K562 (cell line): ENCODE measurements around the gene B3GALT4. TPM values are rescaled to one million over a fixed set of nuclear protein-coding genes. Genes with fewer than 3 reads are reported as not detected.

Source experiments
- BCL6 ChIP-seq: fragments of 250-450 bp; sonication (Bioruptor Pico); IDR thresholded peaks from 2 replicates; pipeline ENCODE4 v1.4.0; 2020
- BRD9 ChIP-seq: fragments of 450-650 bp; IDR thresholded peaks from 2 replicates; pipeline ENCODE4 v1.6.1; 2018; ENCODE audit warnings: low read depth; ENCODE audit not compliant: partially characterized antibody
- CBX8 ChIP-seq: fragments of 200-600 bp; sonication (generic); IDR thresholded peaks from 2 replicates; pipeline ENCODE4 v1.6.1; 2012; ENCODE audit warnings: borderline replicate concordance, mixed run types, low read depth, mild to moderate bottlenecking, moderate library complexity, mixed read lengths, low read length, control low read depth, inconsistent platforms; ENCODE audit not compliant: poor library complexity, severe bottlenecking; ENCODE audit errors: extremely low read depth
- EP300 ChIP-seq: IDR thresholded peaks from 2 replicates; pipeline ENCODE4 v1.6.1; 2012; ENCODE audit warnings: low read length, improper control_type of control experiment
- FOS ChIP-seq: IDR thresholded peaks from 3 replicates; pipeline ENCODE4 v1.6.1; 2011; ENCODE audit not compliant: insufficient read length; ENCODE audit errors: extremely low read depth
- ILK ChIP-seq: fragments of 450-650 bp; IDR thresholded peaks from 2 replicates; pipeline ENCODE4 v1.6.1; 2016; ENCODE audit warnings: missing genetic modification characterization, low read depth, mild to moderate bottlenecking, missing compliant biosample characterization, moderate library complexity, borderline replicate concordance
- KLF16 ChIP-seq: IDR thresholded peaks from 2 replicates; pipeline ENCODE4 v1.6.1; 2016; ENCODE audit warnings: antibody characterized with exemption
- MTA2 ChIP-seq: fragments of 450-650 bp; IDR thresholded peaks from 2 replicates; pipeline ENCODE4 v1.6.1; 2016; ENCODE audit warnings: low read depth
- NCOR1 ChIP-seq: fragments of 450-650 bp; IDR thresholded peaks from 2 replicates; pipeline ENCODE4 v1.6.1; 2016; ENCODE audit warnings: mild to moderate bottlenecking, moderate library complexity
- NELFE ChIP-seq: IDR thresholded peaks from 2 replicates; pipeline ENCODE4 v1.6.1; 2011; ENCODE audit warnings: mild to moderate bottlenecking; ENCODE audit not compliant: insufficient read depth, insufficient read length
- NFYB ChIP-seq: IDR thresholded peaks from 2 replicates; pipeline ENCODE4 v1.6.1; 2011; ENCODE audit warnings: mild to moderate bottlenecking, moderate library complexity; ENCODE audit not compliant: insufficient read length; ENCODE audit errors: extremely low read depth
- PKNOX1 ChIP-seq: fragments of 450-650 bp; IDR thresholded peaks from 2 replicates; pipeline ENCODE4 v1.6.1; 2016
- PML ChIP-seq: IDR thresholded peaks from 2 replicates; pipeline ENCODE4 v1.6.1; 2012; ENCODE audit warnings: low read length, inconsistent platforms
- PRMT5 ChIP-seq: sonication (generic); formaldehyde crosslinking; IDR thresholded peaks from 2 replicates; pipeline ENCODE4 v1.5.0; 2020; ENCODE audit warnings: missing genetic modification reagents
- PRPF4 ChIP-seq: fragments of 200-400 bp; formaldehyde crosslinking; IDR thresholded peaks from one replicate; pipeline ENCODE4 v1.6.1; 2017; ENCODE audit warnings: low read length, low read depth, mild to moderate bottlenecking; ENCODE audit not compliant: insufficient read depth, poor library complexity, severe bottlenecking
- PTBP1 ChIP-seq: fragments of 200-400 bp; formaldehyde crosslinking; IDR thresholded peaks from 2 replicates; pipeline ENCODE4 v1.6.1; 2017; ENCODE audit warnings: low read depth, low read length
- RFX7 ChIP-seq: fragments of 250-450 bp; sonication (Bioruptor Pico); IDR thresholded peaks from 2 replicates; pipeline ENCODE4 v1.5.1; 2021; ENCODE audit warnings: mild to moderate bottlenecking
- SAFB ChIP-seq: fragments of 200-400 bp; formaldehyde crosslinking; IDR thresholded peaks from 2 replicates; pipeline ENCODE4 v1.6.1; 2017; ENCODE audit warnings: low read depth, low read length, borderline replicate concordance
- SAFB2 ChIP-seq: fragments of 200-400 bp; formaldehyde crosslinking; IDR thresholded peaks from 2 replicates; pipeline ENCODE4 v1.6.1; 2018; ENCODE audit warnings: borderline replicate concordance, low read length, low read depth, moderate library complexity; ENCODE audit not compliant: severe bottlenecking
- SRSF3 ChIP-seq: fragments of 200-400 bp; formaldehyde crosslinking; IDR thresholded peaks from 2 replicates; pipeline ENCODE4 v1.6.1; 2016; ENCODE audit warnings: mild to moderate bottlenecking, low read length, moderate library complexity; ENCODE audit not compliant: insufficient read depth
- SRSF9 ChIP-seq: fragments of 200-400 bp; formaldehyde crosslinking; IDR thresholded peaks from 2 replicates; pipeline ENCODE4 v1.6.1; 2017; ENCODE audit warnings: low read depth, low read length, borderline replicate concordance
- TAF15 ChIP-seq: fragments of 200-400 bp; formaldehyde crosslinking; IDR thresholded peaks from 2 replicates; pipeline ENCODE4 v1.6.1; 2017; ENCODE audit warnings: mild to moderate bottlenecking, low read depth, low read length, moderate library complexity
- XRCC3 ChIP-seq: fragments of 450-650 bp; IDR thresholded peaks from 2 replicates; pipeline ENCODE4 v1.6.1; 2017; ENCODE audit warnings: mild to moderate bottlenecking, moderate library complexity
- ZBTB12 ChIP-seq: fragments of 250-450 bp; sonication (Bioruptor Pico); IDR thresholded peaks from 2 replicates; pipeline ENCODE4 v1.4.0; 2020
- ZEB2 ChIP-seq: fragments of 450-650 bp; IDR thresholded peaks from 2 replicates; pipeline ENCODE4 v1.6.1; 2016
- ZNF175 ChIP-seq: fragments of 200-800 bp; sonication (Bioruptor generic); IDR thresholded peaks from 2 replicates; pipeline ENCODE4 v1.6.1; 2016; ENCODE audit warnings: low read depth, mild to moderate bottlenecking, missing genetic modification characterization, missing compliant biosample characterization
- ZNF311 ChIP-seq: fragments of 250-450 bp; sonication (Bioruptor Pico); IDR thresholded peaks from 2 replicates; pipeline ENCODE4 v1.4.0; 2020; ENCODE audit warnings: mild to moderate bottlenecking, moderate library complexity
- ZNF347 ChIP-seq: fragments of 450-650 bp; formaldehyde crosslinking; IDR thresholded peaks from 2 replicates; pipeline ENCODE4 v1.4.0; 2020; ENCODE audit warnings: low read depth, mild to moderate bottlenecking, moderate library complexity
- ZNF695 ChIP-seq: fragments of 450-650 bp; formaldehyde crosslinking; IDR thresholded peaks from 2 replicates; pipeline ENCODE4 v1.4.0; 2020; ENCODE audit warnings: mild to moderate bottlenecking, moderate library complexity
- ZNF717 ChIP-seq: fragments of 250-450 bp; sonication (Bioruptor Pico); IDR thresholded peaks from 2 replicates; pipeline ENCODE4 v1.5.0; 2021
- ZNF76 ChIP-seq: fragments of 250-450 bp; sonication (Bioruptor Pico); IDR thresholded peaks from 2 replicates; pipeline ENCODE4 v1.4.0; 2020; ENCODE audit warnings: mild to moderate bottlenecking, moderate library complexity, borderline replicate concordance
- ZNF780A ChIP-seq: fragments of 250-450 bp; sonication (Bioruptor Pico); IDR thresholded peaks from 2 replicates; pipeline ENCODE4 v1.5.0; 2021; ENCODE audit warnings: mild to moderate bottlenecking
- polyA plus RNA-seq, 8 experiments: library from polyadenylated mRNA; depleted of rRNA in 4 of 8; stranded (reverse) in 5 of 8; unstranded in 3 of 8; fragments of >200 nt; fragmentation: Nextera tagmentation in 2 of 8; fragmentation: Illumina TruSeq in 1 of 8; extraction: Ambion mirVana in 2 of 8; extraction: Trizol in 1 of 8; gene quantifications; 2 replicates each; pipeline versions ENCODE4 v1.2.1 to v1.2.3, GENCODE V29; 2011 to 2014; ENCODE audit warnings: inconsistent platforms in 1 of 8, missing spikeins in 1 of 8
- total RNA-seq, 7 experiments: library from RNA; depleted of rRNA in 6 of 7; stranded (reverse); fragments of >200 nt in 6 of 7; fragmentation: Illumina TruSeq in 2 of 7; extraction: Trizol in 2 of 7; gene quantifications; 2 replicates each; pipeline versions ENCODE4 v1.2.1 to v1.2.3, GENCODE V29; 2011 to 2021; ENCODE audit warnings: low replicate concordance in 1 of 7

B3GALT4 gene
- total and polyA plus RNA-seq, 9 of the 15 experiments (the other 6 are each of a cell fraction or from before 2014, with no cell fraction given): 0.11 to 1.3 (median 0.53) TPM; not detected in 1

- TF ChIP-seq SAFB: no peak
- TF ChIP-seq PML: no peak
- no peak for TF ChIP-seq PKNOX1
- TF ChIP-seq BCL6 (CRISPR knock-in tag): no peak
- no peak for TF ChIP-seq ZNF175 (CRISPR knock-in tag)
- TF ChIP-seq ZBTB12 (CRISPR knock-in tag): no peak
- no peak for TF ChIP-seq ZNF311 (CRISPR knock-in tag)
- no peak for TF ChIP-seq ILK (tag)
- TF ChIP-seq BRD9: peak; percentile 19
- no peak for TF ChIP-seq ZEB2
- no peak for TF ChIP-seq SRSF9
- TF ChIP-seq EP300: no peak
- no peak for TF ChIP-seq ZNF717 (CRISPR knock-in tag)
- no peak for TF ChIP-seq PTBP1
- TF ChIP-seq RFX7: no peak
- TF ChIP-seq ZNF780A (CRISPR knock-in tag): no peak
- no peak for TF ChIP-seq TAF15
- TF ChIP-seq NCOR1: no peak
- TF ChIP-seq FOS: no peak
- TF ChIP-seq PRMT5 (CRISPR knock-in tag): no peak
- no peak for TF ChIP-seq NFYB
- TF ChIP-seq KLF16: no peak
- no peak for TF ChIP-seq CBX8
- TF ChIP-seq ZNF695 (CRISPR knock-in tag): no peak
- TF ChIP-seq ZNF76 (CRISPR knock-in tag): no peak
- no peak for TF ChIP-seq MTA2
- no peak for TF ChIP-seq XRCC3
- no peak for TF ChIP-seq SAFB2
- TF ChIP-seq SRSF3: no peak
- TF ChIP-seq PRPF4: no peak
- no peak for TF ChIP-seq NELFE
- TF ChIP-seq ZNF347 (CRISPR knock-in tag): no peak
Measured at GRCh38 chr6:33313105-33313708, 36.3 kb downstream of the B3GALT4 start (continued).
